K562 (cell line): ENCODE results near the gene VIPR2. TPM values are rescaled to one million over a fixed set of nuclear protein-coding genes. Genes with fewer than 3 reads are reported as not detected.

ENCODE experiments used
- BRD9 ChIP-seq: fragments of 450-650 bp; IDR thresholded peaks from 2 replicates; pipeline ENCODE4 v1.6.1; 2018; ENCODE audit warnings: low read depth; ENCODE audit not compliant: partially characterized antibody
- CBFA2T2 ChIP-seq: fragments of 450-650 bp; conservative IDR thresholded peaks from 2 replicates; pipeline ENCODE4 v1.6.1; 2017; ENCODE audit warnings: mild to moderate bottlenecking
- FOXA3 ChIP-seq, 2 experiments: fragments of 450-650 bp in 1 of 2; sonication (generic) in 1 of 2; formaldehyde crosslinking; IDR thresholded peaks in 1 of 2; conservative IDR thresholded peaks in 1 of 2; 2 replicates each; pipeline versions ENCODE4 v1.4.0 to v1.8.0; 2020 to 2022; ENCODE audit warnings: mild to moderate bottlenecking in 2 of 2, missing genetic modification reagents in 1 of 2
- NR1H2 ChIP-seq: sonication (generic); formaldehyde crosslinking; IDR thresholded peaks from 2 replicates; pipeline ENCODE4 v1.4.0; 2020; ENCODE audit warnings: mild to moderate bottlenecking, missing genetic modification reagents
- NRF1 ChIP-seq, 2 experiments: fragments of 450-650 bp; IDR thresholded peaks in 1 of 2; conservative IDR thresholded peaks in 1 of 2; 2 replicates each; pipeline ENCODE4 v1.6.1; 2014; ENCODE audit warnings: mild to moderate bottlenecking in 2 of 2
- NUFIP1 ChIP-seq: fragments of 450-650 bp; IDR thresholded peaks from 2 replicates; pipeline ENCODE4 v1.6.1; 2018; ENCODE audit not compliant: partially characterized antibody
- TCF3 ChIP-seq: sonication (generic); formaldehyde crosslinking; IDR thresholded peaks from 2 replicates; pipeline ENCODE4 v1.4.0; 2020; ENCODE audit warnings: mild to moderate bottlenecking, missing genetic modification reagents
- TFAP4 ChIP-seq: sonication (generic); formaldehyde crosslinking; IDR thresholded peaks from 2 replicates; pipeline ENCODE4 v1.8.0; 2022; ENCODE audit warnings: missing genetic modification reagents, mild to moderate bottlenecking, moderate library complexity, borderline replicate concordance
- ZBTB33 ChIP-seq: sonication (generic); formaldehyde crosslinking; IDR thresholded peaks from 2 replicates; pipeline ENCODE4 v1.8.1; 2023; ENCODE audit warnings: mild to moderate bottlenecking, missing genetic modification reagents
- ZC3H4 ChIP-seq: sonication (generic); formaldehyde crosslinking; IDR thresholded peaks from 2 replicates; pipeline ENCODE4 v1.9.0; 2021; ENCODE audit warnings: missing genetic modification reagents, borderline replicate concordance
- ZFP1 ChIP-seq: fragments of 450-650 bp; formaldehyde crosslinking; IDR thresholded peaks from 2 replicates; pipeline ENCODE4 v1.4.0; 2020; ENCODE audit warnings: mild to moderate bottlenecking, mixed read lengths
- ZFX ChIP-seq: sonication (generic); formaldehyde crosslinking; IDR thresholded peaks from 2 replicates; pipeline ENCODE4 v1.8.0; 2022; ENCODE audit warnings: mild to moderate bottlenecking, missing genetic modification reagents, moderate library complexity
- ZNF134 ChIP-seq: fragments of 250-450 bp; sonication (Bioruptor Pico); conservative IDR thresholded peaks from 2 replicates; pipeline ENCODE4 v1.4.0; 2020
- ZNF583 ChIP-seq: fragments of 250-450 bp; sonication (Bioruptor Pico); IDR thresholded peaks from 2 replicates; pipeline ENCODE4 v1.4.0; 2020
- polyA plus RNA-seq, 8 experiments: library from polyadenylated mRNA; depleted of rRNA in 4 of 8; stranded (reverse) in 5 of 8; unstranded in 3 of 8; fragments of >200 nt; fragmentation: Nextera tagmentation in 2 of 8; fragmentation: Illumina TruSeq in 1 of 8; extraction: Ambion mirVana in 2 of 8; extraction: Trizol in 1 of 8; gene quantifications; 2 replicates each; pipeline versions ENCODE4 v1.2.1 to v1.2.3, GENCODE V29; 2011 to 2014; ENCODE audit warnings: inconsistent platforms in 1 of 8, missing spikeins in 1 of 8
- total RNA-seq, 7 experiments: library from RNA; depleted of rRNA in 6 of 7; stranded (reverse); fragments of >200 nt in 6 of 7; fragmentation: Illumina TruSeq in 2 of 7; extraction: Trizol in 2 of 7; gene quantifications; 2 replicates each; pipeline versions ENCODE4 v1.2.1 to v1.2.3, GENCODE V29; 2011 to 2021; ENCODE audit warnings: low replicate concordance in 1 of 7
- TF ChIP-seq, protein P1 (sequence below), 2 experiments: fragments of 450-650 bp; formaldehyde crosslinking in 1 of 2; IDR thresholded peaks; 2 replicates each; pipeline versions ENCODE4 v1.4.0 to v1.6.1; 2014 to 2020; ENCODE audit warnings: mild to moderate bottlenecking in 2 of 2, borderline replicate concordance in 1 of 2, low read depth in 1 of 2

The VIPR2 gene
- total and polyA plus RNA-seq, 9 of the 15 experiments (the other 6 are each of a cell fraction or from before 2014, with no cell fraction given): 0.04 TPM; not detected in 8

DNA sequence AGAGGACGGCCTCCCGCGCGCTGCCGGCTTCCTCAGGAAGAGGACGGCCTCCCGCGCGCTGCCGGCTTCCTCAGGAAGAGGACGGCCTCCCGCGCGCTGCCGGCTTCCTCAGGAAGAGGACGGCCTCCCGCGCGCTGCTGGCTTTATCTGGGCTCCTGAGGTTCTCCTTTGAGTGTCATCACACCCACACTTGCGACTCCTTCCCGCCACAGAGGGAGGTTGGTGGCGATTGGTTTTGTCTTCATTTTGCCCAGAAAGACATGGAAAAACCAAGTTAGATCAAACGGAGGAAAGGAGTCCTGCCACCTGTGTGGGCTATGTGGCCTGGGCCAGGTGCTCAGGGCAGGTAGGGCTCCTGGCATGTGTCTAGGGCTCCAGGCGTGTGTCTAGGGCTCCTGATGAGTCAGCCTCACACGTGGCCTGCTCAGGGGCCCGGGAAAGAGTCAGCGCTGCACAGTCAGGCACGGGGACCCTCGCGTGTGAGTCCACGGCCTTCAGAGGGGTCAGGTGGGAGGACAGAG lies 138.0 kb downstream of the VIPR2 start (continued):
- TF ChIP-seq ZNF583 (CRISPR knock-in tag): peak; percentile 83; the same call in 1 of the 2 replicates
- 0 out of 2 replicates have a peak, but pooled peaks have one; percentile 46 for TF ChIP-seq ZNF134 (CRISPR knock-in tag)
- TF ChIP-seq TFAP4 (CRISPR knock-in tag): peak; percentile 36; the same call in 1 of the 2 replicates
- peak; percentile 71 for TF ChIP-seq NUFIP1
- TF ChIP-seq ZFX: peak; percentile 26; the same call in 1 of the 2 replicates
- TF ChIP-seq ZBTB33 (CRISPR knock-in tag): 0 out of 2 replicates have a peak, but pooled peaks have one; percentile 23
- peak; percentile 69 for TF ChIP-seq NRF1 (conservative IDR thresholded peaks at IDR 0.05 in 1 of 2, IDR thresholded peaks at IDR 0.05 in 1 of 2)
- no peak for TF ChIP-seq ZFP1 (CRISPR knock-in tag)
- TF ChIP-seq, protein P1, sequence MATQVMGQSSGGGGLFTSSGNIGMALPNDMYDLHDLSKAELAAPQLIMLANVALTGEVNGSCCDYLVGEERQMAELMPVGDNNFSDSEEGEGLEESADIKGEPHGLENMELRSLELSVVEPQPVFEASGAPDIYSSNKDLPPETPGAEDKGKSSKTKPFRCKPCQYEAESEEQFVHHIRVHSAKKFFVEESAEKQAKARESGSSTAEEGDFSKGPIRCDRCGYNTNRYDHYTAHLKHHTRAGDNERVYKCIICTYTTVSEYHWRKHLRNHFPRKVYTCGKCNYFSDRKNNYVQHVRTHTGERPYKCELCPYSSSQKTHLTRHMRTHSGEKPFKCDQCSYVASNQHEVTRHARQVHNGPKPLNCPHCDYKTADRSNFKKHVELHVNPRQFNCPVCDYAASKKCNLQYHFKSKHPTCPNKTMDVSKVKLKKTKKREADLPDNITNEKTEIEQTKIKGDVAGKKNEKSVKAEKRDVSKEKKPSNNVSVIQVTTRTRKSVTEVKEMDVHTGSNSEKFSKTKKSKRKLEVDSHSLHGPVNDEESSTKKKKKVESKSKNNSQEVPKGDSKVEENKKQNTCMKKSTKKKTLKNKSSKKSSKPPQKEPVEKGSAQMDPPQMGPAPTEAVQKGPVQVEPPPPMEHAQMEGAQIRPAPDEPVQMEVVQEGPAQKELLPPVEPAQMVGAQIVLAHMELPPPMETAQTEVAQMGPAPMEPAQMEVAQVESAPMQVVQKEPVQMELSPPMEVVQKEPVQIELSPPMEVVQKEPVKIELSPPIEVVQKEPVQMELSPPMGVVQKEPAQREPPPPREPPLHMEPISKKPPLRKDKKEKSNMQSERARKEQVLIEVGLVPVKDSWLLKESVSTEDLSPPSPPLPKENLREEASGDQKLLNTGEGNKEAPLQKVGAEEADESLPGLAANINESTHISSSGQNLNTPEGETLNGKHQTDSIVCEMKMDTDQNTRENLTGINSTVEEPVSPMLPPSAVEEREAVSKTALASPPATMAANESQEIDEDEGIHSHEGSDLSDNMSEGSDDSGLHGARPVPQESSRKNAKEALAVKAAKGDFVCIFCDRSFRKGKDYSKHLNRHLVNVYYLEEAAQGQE (IDR thresholded peaks at IDR 0.05; ENCODE audit: borderline replicate concordance): peak; percentile 21; the same call in 1 of the 2 replicates
- TF ChIP-seq, protein P1 (CRISPR knock-in tag; IDR thresholded peaks at IDR 0.05; ENCODE audit: low read depth): 0 out of 2 replicates have a peak, but pooled peaks have one; percentile 25
- TF ChIP-seq CBFA2T2: peak; percentile 37; the same call in 1 of the 2 replicates
- TF ChIP-seq BRD9: peak; percentile 43
- peak in 1 of 2 experiments; percentile 34; a peak in 1 of 4 replicates for TF ChIP-seq FOXA3 (CRISPR knock-in tag; conservative IDR thresholded peaks at IDR 0.05 in 1 of 2, IDR thresholded peaks at IDR 0.05 in 1 of 2)
- TF ChIP-seq NR1H2 (CRISPR knock-in tag): no peak
- TF ChIP-seq ZC3H4: no peak
- TF ChIP-seq TCF3 (CRISPR knock-in tag): no peak
